Thymus (tissue), 11 donors: ENCODE measurements around the gene PLEKHG5. TPM values are rescaled to one million over a fixed set of nuclear protein-coding genes. Genes with fewer than 3 reads are reported as not detected.

Experiments used
- DNase-seq, 9 donors: peaks; one replicate each; pipeline ENCODE4 v3.0.0-alpha.2; 2013; ENCODE audit warnings: low spot score in 9 of 9, low read depth in 6 of 9, missing footprints in 1 of 9
- H3K27ac ChIP-seq, 2 donors: one replicate each; pipeline ENCODE4 v1.5.1; 2013; ENCODE audit warnings: control low read depth in 1 of 2, low read depth in 1 of 2, low read length in 1 of 2, mild to moderate bottlenecking in 1 of 2, moderate library complexity in 1 of 2
- H3K27me3 ChIP-seq, 2 donors: one replicate each; pipeline ENCODE4 v1.5.1; 2013; ENCODE audit warnings: low read length in 1 of 2; ENCODE audit not compliant: control insufficient read depth in 2 of 2, insufficient read depth in 1 of 2
- H3K36me3 ChIP-seq, 2 donors: one replicate each; pipeline ENCODE4 v1.5.1; 2013; ENCODE audit warnings: low read length in 1 of 2, mild to moderate bottlenecking in 1 of 2, moderate library complexity in 1 of 2; ENCODE audit not compliant: control insufficient read depth in 2 of 2, insufficient read depth in 2 of 2
- H3K4me1 ChIP-seq, 2 donors: one replicate each; pipeline ENCODE4 v1.5.1; 2013; ENCODE audit warnings: low read length in 2 of 2; ENCODE audit not compliant: control insufficient read depth in 2 of 2, insufficient read depth in 2 of 2
- H3K4me3 ChIP-seq, 2 donors: one replicate each; pipeline ENCODE4 v1.5.1; 2013; ENCODE audit warnings: low read length in 2 of 2, control low read depth in 1 of 2, mild to moderate bottlenecking in 1 of 2
- H3K9me3 ChIP-seq, 2 donors: one replicate each; pipeline ENCODE4 v1.5.1; 2013; ENCODE audit warnings: low read length in 1 of 2, mild to moderate bottlenecking in 1 of 2; ENCODE audit not compliant: control insufficient read depth in 2 of 2, insufficient read depth in 1 of 2
- WGBS: extraction: QIAGEN DNeasy Blood & Tissue Kit; methylation state at CpG from one replicate; pipeline ENCODE4 v1.1.7; 2013; 5-methylcytosine and 5-hydroxymethylcytosine counted together
- polyA plus RNA-seq: library from polyadenylated mRNA; stranded (reverse); fragments of 200-250 nt; gene quantifications from one replicate; pipeline ENCODE4 v1.2.3, GENCODE V29; 2013
- total RNA-seq: library from RNA; stranded (reverse); fragments of 120-200 nt; gene quantifications from one replicate; pipeline ENCODE4 v1.2.4, GENCODE V29; 2013
- donor health status: healthy.

Gene PLEKHG5
- total and polyA plus RNA-seq, 2 donors: 2.4 to 4.6 TPM

GRCh38 chr1:6417961-6418667 is 73.4 kb downstream of the PLEKHG5 start:
- no peak for DNase-seq
- no peak overlapping the region for H3K4me3 ChIP-seq
- 70% methylated on average over 8 of the region's 8 CpGs for WGBS
- H3K36me3 ChIP-seq: no peaks in the 10 kb centered on the region
- H3K27me3 ChIP-seq: peaks cover 65 to 94% of the 10 kb centered on the region in 2 donors
- H3K4me1 ChIP-seq: peaks cover 0 to 9% of the 10 kb centered on the region in 2 donors
- no peak overlapping the region for H3K27ac ChIP-seq
- no peaks in the 10 kb centered on the region for H3K9me3 ChIP-seq

Other genes with a start within 250 kb of the PLEKHG5 start
- 0.99 TPM for gene HES3, start 247.5 kb downstream of the PLEKHG5 start, total RNA-seq
- gene HES3, start 247.5 kb downstream of the PLEKHG5 start, polyA plus RNA-seq: not detected
- 1.7 TPM for gene GPR153, start 230.6 kb downstream of the PLEKHG5 start, total RNA-seq
- gene GPR153, start 230.6 kb downstream of the PLEKHG5 start, polyA plus RNA-seq: 5.6 TPM
- gene ACOT7, start 97.9 kb downstream of the PLEKHG5 start, total RNA-seq: 22.2 TPM
- 14.2 TPM for gene ACOT7, start 97.9 kb downstream of the PLEKHG5 start, polyA plus RNA-seq
- gene HES2, start 71.7 kb downstream of the PLEKHG5 start, total RNA-seq: 0.24 TPM
- gene HES2, start 71.7 kb downstream of the PLEKHG5 start, polyA plus RNA-seq: 2.2 TPM
- gene ESPN, start 66.9 kb downstream of the PLEKHG5 start, total RNA-seq: 1.0 TPM
- 11.8 TPM for gene ESPN, start 66.9 kb downstream of the PLEKHG5 start, polyA plus RNA-seq
- 29.1 TPM for gene TNFRSF25, start 25.5 kb downstream of the PLEKHG5 start, total RNA-seq
- 51.6 TPM for gene TNFRSF25, start 25.5 kb downstream of the PLEKHG5 start, polyA plus RNA-seq
- 11.1 TPM for gene NOL9, start 62.8 kb upstream of the PLEKHG5 start, total RNA-seq
- gene NOL9, start 62.8 kb upstream of the PLEKHG5 start, polyA plus RNA-seq: 8.6 TPM
- gene TAS1R1, start 63.6 kb upstream of the PLEKHG5 start, total RNA-seq: not detected
- gene TAS1R1, start 63.6 kb upstream of the PLEKHG5 start, polyA plus RNA-seq: not detected
- 30.7 TPM for gene ZBTB48, start 88.3 kb upstream of the PLEKHG5 start, total RNA-seq
- gene ZBTB48, start 88.3 kb upstream of the PLEKHG5 start, polyA plus RNA-seq: 124 TPM
- 8.0 TPM for gene KLHL21, start 111.2 kb upstream of the PLEKHG5 start, total RNA-seq
- gene KLHL21, start 111.2 kb upstream of the PLEKHG5 start, polyA plus RNA-seq: 13.6 TPM
- 3.5 TPM for gene PHF13, start 122.1 kb upstream of the PLEKHG5 start, total RNA-seq
- gene PHF13, start 122.1 kb upstream of the PLEKHG5 start, polyA plus RNA-seq: 11.4 TPM
- gene THAP3, start 133.2 kb upstream of the PLEKHG5 start, total RNA-seq: 17.6 TPM
- gene THAP3, start 133.2 kb upstream of the PLEKHG5 start, polyA plus RNA-seq: 22.2 TPM
- 16.2 TPM for gene DNAJC11, start 210.1 kb upstream of the PLEKHG5 start, total RNA-seq
- gene DNAJC11, start 210.1 kb upstream of the PLEKHG5 start, polyA plus RNA-seq: 19.9 TPM